GM12875 (cell line): ENCODE results near the gene FCN2.

ENCODE experiments used
- H3K4me3 ChIP-seq: one replicate; pipeline ENCODE4 v1.5.1; 2011; ENCODE audit warnings: low read depth, low read length, control low read depth
- CTCF ChIP-seq: IDR thresholded peaks from 2 replicates; pipeline ENCODE4 v1.5.1; 2011; ENCODE audit warnings: low read depth, mild to moderate bottlenecking, control low read depth, inconsistent platforms, low read length, moderate library complexity, borderline replicate concordance; ENCODE audit not compliant: insufficient read depth

The FCN2 gene

GRCh38 chr9:134898319-134898718 is 17.7 kb downstream of the FCN2 start:
- H3K4me3 ChIP-seq: no peak overlapping the region
- TF ChIP-seq CTCF: no peak

- no peak for TF ChIP-seq CTCF
- no peak overlapping the region for H3K4me3 ChIP-seq
These were observed 18.6 kb downstream of the FCN2 start for GRCh38 chr9:134899168-134899567.

- H3K4me3 ChIP-seq: no peak overlapping the region
- no peak for TF ChIP-seq CTCF
These were observed 19.2 kb downstream of the FCN2 start for GRCh38 chr9:134899818-134900217.

- no peak for TF ChIP-seq CTCF
- H3K4me3 ChIP-seq: no peak overlapping the region
These were observed 22.3 kb downstream of the FCN2 start for GRCh38 chr9:134902936-134903335.

GRCh38 chr9:134908524-134909309 is 28.1 kb downstream of the FCN2 start:
- H3K4me3 ChIP-seq: no peak overlapping the region
- TF ChIP-seq CTCF: no peak

GRCh38 chr9:134909511-134910481 is 29.2 kb downstream of the FCN2 start:
- TF ChIP-seq CTCF: no peak
- no peak overlapping the region for H3K4me3 ChIP-seq
